Motor neuron (in vitro differentiated cells): Measurements from ENCODE around the gene SMAD2. TPM values are rescaled to one million over a fixed set of nuclear protein-coding genes. Genes with fewer than 3 reads are reported as not detected.

Experiments used
- ATAC-seq, 8 experiments: fragments of 200-7000 bp; cut with Tn5 transposase; replicated peaks in 6 of 8; 2 replicates each; pipeline ENCODE4 v1.8.0; 2021; ENCODE audit warnings: mild to moderate bottlenecking in 8 of 8, moderate library complexity in 8 of 8
- H3K27ac ChIP-seq, 2 donors: fragments of 250-450 bp; sonication (Bioruptor Pico); 2 replicates each; pipeline ENCODE4 v1.9.0; 2021; ENCODE audit warnings: antibody characterized with exemption in 2 of 2, mild to moderate bottlenecking in 2 of 2, moderate library complexity in 1 of 2
- H3K4me1 ChIP-seq, 2 donors: fragments of 250-450 bp; sonication (Bioruptor Pico); replicated peaks in 1 of 2; 2 replicates each; pipeline ENCODE4 v1.6.1; 2021; ENCODE audit warnings: antibody characterized with exemption in 2 of 2, mild to moderate bottlenecking in 2 of 2, moderate library complexity in 1 of 2
- H3K4me3 ChIP-seq, 5 donors: fragments of 250-450 bp; sonication (Bioruptor Pico); 2 replicates each; pipeline ENCODE4 v1.9.0; 2021; ENCODE audit warnings: antibody characterized with exemption in 5 of 5, mild to moderate bottlenecking in 5 of 5, moderate library complexity in 4 of 5
- WGBS, 10 experiments: fragments of 450-650 bp; shearing (Covaris generic); methylation state at CpG; one replicate each; pipeline ENCODE4 v1.0.0; 2022; 5-methylcytosine and 5-hydroxymethylcytosine counted together
- in situ Hi-C, 9 experiments: fragments of 400-800 bp; cut with MboI; loops; one replicate each; pipeline ENCODE4 v1.15.0; 2021; ENCODE audit warnings: low sequenced_read_pairs in 9 of 9, low pct_unique_long_range_greater_than_20kb in 2 of 9; ENCODE audit not compliant: unreplicated experiment in 9 of 9
- total RNA-seq, 8 experiments: library from RNA; unstranded; fragments of 300-600 nt; gene quantifications; 2 replicates each; pipeline versions ENCODE4 v1.2.3 to v1.2.4, GENCODE V29; 2022

The SMAD2 gene
- total RNA-seq, 8 experiments from 2014 or later = 46.7 to 116 (median 62.1) TPM

GRCh38 chr18:47903809-47904208 is 26.6 kb downstream of the SMAD2 start:
- H3K4me3 ChIP-seq = no peak overlapping the region
- WGBS, 10 experiments = 68 to 100% (median 86%) methylated on average over 2 of the region's 2 CpGs; no CpG with 5 or more reads in 1 of the 10 experiments
- in situ Hi-C loops = no loop called here
- H3K4me1 ChIP-seq = peaks cover 0 to 9% of the 10 kb centered on the region in 2 donors
- H3K27ac ChIP-seq = no peak overlapping the region
- no peak for ATAC-seq

GRCh38 chr18:47901624-47902362 is 28.7 kb downstream of the SMAD2 start:
- ATAC-seq = no peak

GRCh38 chr18:47899107-47899840 is 31.2 kb downstream of the SMAD2 start:
- ATAC-seq = peak in 4 of 8 experiments; percentile 25 to 55 (median 34)
- no peak overlapping the region for H3K4me3 ChIP-seq
- peaks cover 0 to 12% of the 10 kb centered on the region in 2 donors for H3K4me1 ChIP-seq
- H3K27ac ChIP-seq = no peak overlapping the region
- 56 to 97% (median 75%) methylated on average over 1 to 5 of the region's 5 CpGs for WGBS, 10 experiments
- in situ Hi-C loops = no loop called here

More at GRCh38 chr18:47901624-47902362, 28.7 kb downstream of the SMAD2 start:
- no peak overlapping the region for H3K27ac ChIP-seq
- no peak overlapping the region for H3K4me3 ChIP-seq
- in situ Hi-C loops = no loop called here
- 85 to 100% (median 98%) methylated on average over 2 to 7 of the region's 7 CpGs; no CpG with 5 or more reads in 1 of the 10 experiments for WGBS, 10 experiments
- peaks cover 0 to 12% of the 10 kb centered on the region in 2 donors for H3K4me1 ChIP-seq

- ATAC-seq = peak in 2 of 8 experiments; percentile 11 to 45
- peaks cover 0 to 12% of the 10 kb centered on the region in 2 donors for H3K4me1 ChIP-seq
- in situ Hi-C loops = no loop called here
- WGBS, 10 experiments = 0 to 92% (median 50%) methylated on average over 1 to 2 of the region's 2 CpGs
- H3K27ac ChIP-seq = no peak overlapping the region
- H3K4me3 ChIP-seq = no peak overlapping the region
Measured at GRCh38 chr18:47898696-47899095, 31.8 kb downstream of the SMAD2 start.

GRCh38 chr18:47898055-47898454 is 32.4 kb downstream of the SMAD2 start:
- in situ Hi-C loops = no loop called here
- no peak overlapping the region for H3K27ac ChIP-seq
- WGBS, 10 experiments = 19 to 100% (median 90%) methylated on average over 1 to 3 of the region's 3 CpGs
- no peak for ATAC-seq
- H3K4me1 ChIP-seq = peaks cover 3 to 18% of the 10 kb centered on the region in 2 donors
- H3K4me3 ChIP-seq = no peak overlapping the region

GRCh38 chr18:47895565-47896250 is 34.8 kb downstream of the SMAD2 start:
- no peak overlapping the region for H3K27ac ChIP-seq
- 50 to 100% (median 79%) methylated on average over 1 to 2 of the region's 2 CpGs for WGBS, 10 experiments
- H3K4me3 ChIP-seq = no peak overlapping the region
- H3K4me1 ChIP-seq = peaks cover 5 to 22% of the 10 kb centered on the region in 2 donors
- in situ Hi-C loops = no loop called here
- ATAC-seq = no peak

GRCh38 chr18:47893939-47894699 is 36.3 kb downstream of the SMAD2 start:
- 70 to 100% (median 90%) methylated on average over 1 to 9 of the region's 9 CpGs; no CpG with 5 or more reads in 2 of the 10 experiments for WGBS, 10 experiments
- H3K27ac ChIP-seq = no peak overlapping the region
- in situ Hi-C loops = no loop called here
- no peak overlapping the region for H3K4me3 ChIP-seq
- peaks cover 5 to 16% of the 10 kb centered on the region in 2 donors for H3K4me1 ChIP-seq
- no peak for ATAC-seq

- Histone ChIP-seq H3K4me3 (no peak overlapping the region), H3K27ac (no peak overlapping the region), H3K4me1 (peaks cover 5 to 10% of the 10 kb centered on the region in 2 donors)
- WGBS, 10 experiments = 19 to 93% (median 39%) methylated on average over 2 to 5 of the region's 5 CpGs
- ATAC-seq = peak in 5 of 8 experiments; percentile 26 to 63 (median 50)
- in situ Hi-C loops = no loop called here
Measured at GRCh38 chr18:47893047-47893446, 37.4 kb downstream of the SMAD2 start.

GRCh38 chr18:47888156-47888555 is 42.3 kb downstream of the SMAD2 start:
- H3K4me1 ChIP-seq = peaks cover 3 to 5% of the 10 kb centered on the region in 2 donors
- no peak overlapping the region for H3K4me3 ChIP-seq
- no peak overlapping the region for H3K27ac ChIP-seq
- in situ Hi-C loops = no loop called here
- 72 to 100% (median 100%) methylated on average over 1 to 3 of the region's 3 CpGs; no CpG with 5 or more reads in 1 of the 10 experiments for WGBS, 10 experiments
- no peak for ATAC-seq

- in situ Hi-C loops = no loop called here
- 75 to 100% (median 89%) methylated on average over 1 to 4 of the region's 4 CpGs; no CpG with 5 or more reads in 3 of the 10 experiments for WGBS, 10 experiments
Measured at GRCh38 chr18:47887227-47887626, 43.2 kb downstream of the SMAD2 start.

GRCh38 chr18:47883771-47884413 is 46.6 kb downstream of the SMAD2 start:
- in situ Hi-C loops = no loop called here
- WGBS, 10 experiments = 54 to 100% (median 81%) methylated on average over 1 to 3 of the region's 3 CpGs
- peak in 3 of 8 experiments; percentile 29 to 91 (median 52) for ATAC-seq
- no peak overlapping the region for H3K27ac ChIP-seq
- H3K4me3 ChIP-seq = no peak overlapping the region
- no peaks in the 10 kb centered on the region for H3K4me1 ChIP-seq

More at GRCh38 chr18:47887227-47887626, 43.2 kb downstream of the SMAD2 start:
- no peak overlapping the region for H3K4me3 ChIP-seq
- H3K4me1 ChIP-seq = no peaks in the 10 kb centered on the region
- ATAC-seq = no peak
- H3K27ac ChIP-seq = no peak overlapping the region

GRCh38 chr18:47882641-47883040 is 47.8 kb downstream of the SMAD2 start:
- WGBS, 10 experiments = 89 to 100% (median 100%) methylated on average over 1 of the region's 1 CpG; no CpG with 5 or more reads in 3 of the 10 experiments
- no peaks in the 10 kb centered on the region for H3K4me1 ChIP-seq
- no peak for ATAC-seq

More at GRCh38 chr18:47882641-47883040, 47.8 kb downstream of the SMAD2 start:
- H3K27ac ChIP-seq = no peak overlapping the region
- in situ Hi-C loops = no loop called here
- no peak overlapping the region for H3K4me3 ChIP-seq
